Right ventricle myocardium superior (tissue), 1 donor: Measurements from ENCODE around the gene XBP1. TPM values are rescaled to one million over a fixed set of nuclear protein-coding genes. Genes with fewer than 3 reads are reported as not detected.
"Not testable (repeated sequence)": the region's sequence is repeated elsewhere in the genome, so short reads cannot be mapped to it uniquely, and the experiment has no call there.

ENCODE experiments used
- ATAC-seq: fragments of 200-7000 bp; cut with Tn5 transposase; one replicate; pipeline ENCODE4 v1.9.1; 2020; ENCODE audit warnings: mild to moderate bottlenecking; ENCODE audit not compliant: poor library complexity
- DNase-seq: peaks from one replicate; pipeline ENCODE4 v3.0.0-alpha.2; 2020
- intact Hi-C: fragments of 100-400 bp; cut with DNase I; formaldehyde crosslinking; loops from one replicate; pipeline ENCODE4 v1.11.2; 2022
- total RNA-seq: library from RNA; stranded (reverse); fragmentation: NEBNext Ultra II Directional; extraction: Animal tissue kit (Norgen Biotek cat#: 25700); gene quantifications from one replicate; pipeline ENCODE4 v1.2.1, GENCODE V29; 2021
- donor health status: DM: no; HTN: yes; CAD: no; lungs with severe emphysema.

XBP1 gene
- total RNA-seq, 1 donor from 2014 or later: 61.5 TPM

GRCh38 chr22:28769394-28770085, 30.8 kb downstream of the XBP1 start:
- ATAC-seq (no peak), DNase-seq (no peak)
- intact Hi-C loops: no loop called here

- DNase-seq (no peak), ATAC-seq (no peak)
- intact Hi-C loops: no loop called here
Observed at GRCh38 chr22:28768701-28769393, 31.5 kb downstream of the XBP1 start.

DNA sequence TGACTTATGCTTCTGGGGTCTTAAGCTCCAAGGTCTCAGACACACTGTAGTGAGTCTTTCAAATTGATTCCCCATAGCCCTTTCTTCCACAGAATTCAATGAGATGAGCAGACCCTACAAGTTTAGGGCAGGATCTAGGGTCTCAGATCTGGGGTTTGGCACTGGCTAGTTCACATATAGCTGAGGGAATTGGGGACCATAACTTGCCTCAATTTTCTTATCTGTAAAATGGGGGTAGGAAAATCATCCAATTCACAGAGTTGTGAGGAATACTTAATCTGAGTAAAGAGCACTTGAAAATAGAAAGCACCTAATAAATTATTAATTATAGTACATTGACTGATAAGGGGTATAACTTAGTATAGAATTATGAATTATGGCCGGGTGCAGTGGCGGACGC, 33.7 kb downstream of the XBP1 start:
- ATAC-seq (no peak), DNase-seq (no peak)
- intact Hi-C loops: no loop called here

DNA sequence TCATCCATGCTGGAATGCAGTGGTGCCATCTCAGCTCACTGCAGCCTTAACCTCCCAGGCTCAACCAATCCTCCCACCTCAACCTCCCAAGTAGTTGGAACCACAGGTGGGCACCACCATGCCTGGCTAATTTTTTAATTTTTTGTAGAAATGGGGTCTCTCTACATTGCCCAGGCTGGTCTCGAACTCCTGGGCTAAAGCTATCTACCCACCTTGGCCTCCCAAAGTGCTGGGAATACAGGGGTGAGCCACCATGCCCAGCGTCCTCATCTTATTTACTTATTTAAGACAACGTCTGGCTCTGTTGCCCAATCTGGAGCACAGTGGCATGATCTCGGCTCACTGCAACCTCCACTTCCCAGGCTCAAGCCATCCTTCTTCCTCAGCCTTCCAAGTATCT, 38.4 kb downstream of the XBP1 start:
- DNase-seq, ATAC-seq, intact Hi-C loops: not testable (repeated sequence)

GRCh38 chr22:28761449-28761755, 39.0 kb downstream of the XBP1 start:
- intact Hi-C loops: no loop called here
- DNase-seq (no peak), ATAC-seq (no peak)

DNA sequence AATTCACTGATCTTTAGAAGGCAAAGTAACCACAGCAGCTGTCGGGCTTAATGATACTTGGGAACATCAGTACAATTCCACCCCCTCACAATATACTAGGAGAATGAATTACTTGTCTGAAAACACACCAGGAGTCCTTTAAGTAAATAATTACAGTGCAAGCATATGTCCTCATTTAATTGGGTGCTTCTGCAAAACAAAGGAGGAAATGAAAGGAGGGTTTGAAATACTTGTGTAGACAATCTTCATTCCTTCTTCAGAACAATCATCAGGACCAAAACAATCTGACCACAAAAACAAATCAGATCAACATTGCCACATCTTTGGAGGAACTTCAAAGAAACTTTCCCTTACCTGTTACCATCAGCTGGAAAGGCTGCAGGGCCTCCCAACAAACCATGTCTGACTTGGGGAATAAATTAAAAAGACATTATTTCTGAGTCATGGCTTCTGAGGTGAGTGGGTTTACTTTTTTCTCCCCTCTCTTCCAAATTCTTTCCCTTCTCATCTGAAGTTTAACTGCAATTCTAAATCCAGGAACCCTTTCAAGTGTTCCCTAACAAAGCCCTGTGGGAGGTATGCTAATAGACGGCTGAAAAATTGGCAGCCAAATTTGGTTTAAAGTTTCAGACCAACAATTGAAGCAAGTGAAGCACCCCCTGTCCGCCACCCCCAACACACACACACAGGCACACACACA, 40.4 kb downstream of the XBP1 start:
- no peak for DNase-seq
- no peak for ATAC-seq
- intact Hi-C loops: no loop called here

DNA sequence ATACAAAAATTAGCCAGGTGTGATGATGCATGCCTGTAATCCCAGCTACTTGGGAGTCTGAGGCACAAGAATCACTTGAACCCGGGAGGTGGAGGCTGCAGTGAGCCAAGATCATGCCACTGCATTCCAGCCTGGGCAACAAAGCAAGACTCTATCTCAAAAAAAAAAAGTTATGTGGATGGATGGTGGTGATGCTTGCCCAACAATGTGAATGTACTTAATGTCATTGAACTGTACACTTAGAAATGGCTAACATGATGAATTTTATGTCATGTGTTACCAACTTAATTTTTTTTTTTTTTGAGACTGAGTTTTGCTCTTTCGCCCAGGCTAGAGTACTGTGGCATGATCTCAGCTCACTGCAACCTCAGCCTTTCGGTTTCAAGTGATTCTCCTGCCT, 45.9 kb downstream of the XBP1 start:
- not testable (repeated sequence) for ATAC-seq

DNA sequence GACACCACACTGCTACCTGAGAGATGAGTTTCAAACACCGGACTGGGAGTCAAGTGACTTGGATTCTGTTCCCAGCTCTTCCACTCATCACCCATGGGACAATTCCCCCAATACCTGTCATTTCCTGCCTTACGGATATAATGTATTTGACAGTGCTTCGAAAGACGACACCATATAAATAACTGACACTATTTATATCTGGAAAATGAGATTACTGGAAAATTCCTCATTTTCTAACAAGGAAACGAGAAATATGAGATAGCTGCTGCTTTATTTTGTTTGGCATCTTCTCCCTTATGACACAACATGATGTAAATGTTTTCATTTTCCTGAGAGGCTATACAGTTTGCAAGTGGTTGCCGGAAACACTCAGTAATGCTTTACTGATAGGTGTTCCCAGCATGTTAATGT, 49.9 kb downstream of the XBP1 start:
- DNase-seq (no peak), ATAC-seq (no peak)
- intact Hi-C loops: no loop called here

More for the DNA sequence above, 45.9 kb downstream of the XBP1 start:
- DNase-seq, intact Hi-C loops: not testable (repeated sequence)

Other genes starting within 250 kb of the XBP1 start
- 12.2 TPM for gene TTC28, start 120.7 kb downstream of the XBP1 start, total RNA-seq
- gene CHEK2, start 58.7 kb downstream of the XBP1 start, total RNA-seq: 2.4 TPM
- gene HSCB, start 58.5 kb downstream of the XBP1 start, total RNA-seq: 9.3 TPM
- 12.0 TPM for gene CCDC117, start 27.9 kb downstream of the XBP1 start, total RNA-seq
- 5.0 TPM for gene ZNRF3, start 83.0 kb upstream of the XBP1 start, total RNA-seq